Lung (tissue), 12 donors: Measurements from ENCODE around the gene TTC39C. TPM values are rescaled to one million over a fixed set of nuclear protein-coding genes. Genes with fewer than 3 reads are reported as not detected.

Source experiments
- ATAC-seq: fragments of 200-7000 bp; cut with Tn5 transposase; one replicate; pipeline ENCODE4 v1.9.1; 2020; ENCODE audit warnings: moderate number of reproducible peaks; ENCODE audit not compliant: insufficient read depth, low FRiP score
- DNase-seq, 3 donors: peaks; one replicate each; pipeline ENCODE4 v3.0.0-alpha.2; 2013 to 2017
- H3K27ac ChIP-seq, 2 donors: one replicate each; pipeline ENCODE4 v1.5.1; 2013; ENCODE audit warnings: mild to moderate bottlenecking in 2 of 2, moderate library complexity in 2 of 2, control low read depth in 1 of 2, inconsistent platforms in 1 of 2, low read depth in 1 of 2, low read length in 1 of 2
- H3K27me3 ChIP-seq, 3 donors: one replicate each; pipeline ENCODE4 v1.5.1; 2013; ENCODE audit warnings: low read length in 2 of 3; ENCODE audit not compliant: control insufficient read depth in 3 of 3, insufficient read depth in 3 of 3
- H3K36me3 ChIP-seq, 4 donors: one replicate each; pipeline ENCODE4 v1.5.1; 2013; ENCODE audit warnings: low read length in 4 of 4, mild to moderate bottlenecking in 1 of 4, moderate library complexity in 1 of 4; ENCODE audit not compliant: control insufficient read depth in 4 of 4, insufficient read depth in 4 of 4
- H3K4me1 ChIP-seq, 5 donors: one replicate each; pipeline ENCODE4 v1.5.1; 2013; ENCODE audit warnings: low read length in 5 of 5, mild to moderate bottlenecking in 2 of 5, moderate library complexity in 1 of 5; ENCODE audit not compliant: control insufficient read depth in 5 of 5, insufficient read depth in 5 of 5
- H3K4me3 ChIP-seq: one replicate; pipeline ENCODE4 v1.5.1; 2013; ENCODE audit warnings: mild to moderate bottlenecking, control low read depth, moderate library complexity
- H3K9ac ChIP-seq, 2 donors: one replicate each; pipeline ENCODE4 v1.5.1; 2013; ENCODE audit warnings: low read length in 2 of 2, control low read depth in 1 of 2; ENCODE audit not compliant: insufficient read depth in 1 of 2
- H3K9me3 ChIP-seq, 4 donors: one replicate each; pipeline ENCODE4 v1.5.1; 2013; ENCODE audit warnings: low read length in 3 of 4, mild to moderate bottlenecking in 1 of 4, moderate library complexity in 1 of 4; ENCODE audit not compliant: control insufficient read depth in 4 of 4, insufficient read depth in 3 of 4
- CTCF ChIP-seq: IDR thresholded peaks from 2 replicates; pipeline ENCODE4 v1.5.1; 2012; ENCODE audit warnings: mild to moderate bottlenecking; ENCODE audit errors: control extremely low read depth, extremely low read depth
- WGBS, 2 donors: extraction: QIAGEN DNeasy Blood & Tissue Kit; methylation state at CpG; one replicate each; pipeline ENCODE4 v1.1.7; 2013; 5-methylcytosine and 5-hydroxymethylcytosine counted together
- polyA plus RNA-seq, 2 donors: library from polyadenylated mRNA; stranded (reverse); fragments of 200-250 nt; gene quantifications; one replicate each; pipeline ENCODE4 v1.2.1, GENCODE V29; 2013
- total RNA-seq, 2 donors: library from RNA; depleted of rRNA in 1 of 2; stranded (reverse); fragments of >200 nt in 1 of 2; gene quantifications; one replicate each; pipeline ENCODE4 v1.2.1, GENCODE V29; 2014 to 2021
- donor health status: control.
- donor health status: control.
- donor health status: Bipolar disorder and iron deficiency.
- donor health status: healthy.
- donor health status: DM: yes; HTN: yes; CAD: no.

TTC39C gene
- total and polyA plus RNA-seq, 4 donors, result 6.0 to 33.5 (median 19.3) TPM

DNA sequence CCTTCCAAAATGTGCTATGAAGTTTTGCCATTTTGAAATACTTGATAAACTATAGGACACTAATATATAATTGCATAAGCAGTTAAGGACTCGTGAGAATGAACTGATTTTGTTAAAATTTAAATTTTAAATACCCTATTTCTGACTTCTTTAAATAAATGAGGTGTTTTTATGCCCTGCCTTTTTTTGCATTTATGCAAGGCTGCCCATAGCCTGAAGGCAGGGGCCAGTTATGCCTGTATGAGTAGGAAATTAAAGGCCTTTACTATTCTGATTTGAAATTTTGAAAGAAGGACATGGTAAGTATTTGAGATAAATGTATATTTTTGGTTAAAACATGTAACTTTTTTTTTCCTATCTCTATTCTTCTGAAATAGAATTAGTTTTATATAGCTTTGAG is 33.7 kb downstream of the TTC39C start:
- TF ChIP-seq CTCF, result no peak
- no peaks in the 10 kb centered on the region for H3K9me3 ChIP-seq
- WGBS, 2 donors, result 96 to 97% methylated on average over 1 of the region's 1 CpG
- H3K4me3 ChIP-seq, result no peak overlapping the region
- no peak overlapping the region for H3K27ac ChIP-seq
- ATAC-seq (no peak), DNase-seq (no peak)
- no peaks in the 10 kb centered on the region for H3K36me3 ChIP-seq
- peaks cover 0 to 9% (median 7%) of the 10 kb centered on the region in 5 donors for H3K4me1 ChIP-seq
- no peaks in the 10 kb centered on the region for H3K27me3 ChIP-seq
- no peak overlapping the region for H3K9ac ChIP-seq

GRCh38 chr18:24049142-24049541 is 34.6 kb downstream of the TTC39C start:
- H3K4me1 ChIP-seq, result peaks cover 0 to 16% (median 8%) of the 10 kb centered on the region in 5 donors
- no peaks in the 10 kb centered on the region for H3K9me3 ChIP-seq
- no peak overlapping the region for H3K4me3 ChIP-seq
- DNase-seq (no peak), ATAC-seq (no peak)
- no peak for TF ChIP-seq CTCF
- WGBS, 2 donors, result 79 to 85% methylated on average over 3 of the region's 3 CpGs
- no peaks in the 10 kb centered on the region for H3K36me3 ChIP-seq
- H3K27ac ChIP-seq, result no peak overlapping the region
- no peaks in the 10 kb centered on the region for H3K27me3 ChIP-seq
- no peak overlapping the region for H3K9ac ChIP-seq

- no peaks in the 10 kb centered on the region for H3K36me3 ChIP-seq
- peaks cover 0 to 30% (median 8%) of the 10 kb centered on the region in 5 donors for H3K4me1 ChIP-seq
- DNase-seq (peak in 1 of 3 donors; percentile 42), ATAC-seq (no peak)
- no peaks in the 10 kb centered on the region for H3K9me3 ChIP-seq
- H3K4me3 ChIP-seq, result no peak overlapping the region
- H3K27ac ChIP-seq, result no peak overlapping the region
- H3K9ac ChIP-seq, result peak overlapping the region in 1 of 2 donors; percentile 8
- H3K27me3 ChIP-seq, result no peaks in the 10 kb centered on the region
- 75 to 77% methylated on average over 13 of the region's 13 CpGs for WGBS, 2 donors
- no peak for TF ChIP-seq CTCF
Measured at GRCh38 chr18:24051031-24051947, 36.7 kb downstream of the TTC39C start.
